ENCODE measurements around the gene TFCP2L1. TPM values are rescaled to one million over a fixed set of nuclear protein-coding genes. Genes with fewer than 3 reads are reported as not detected.

The TFCP2L1 gene
- total RNA-seq, 1 experiment from 2014 or later, result 18.4 TPM

GRCh38 chr2:121187982-121188411, 97.0 kb downstream of the TFCP2L1 start:
- H3K4me1 Mint-ChIP-seq (ENCODE audit: low read depth, unreplicated experiment), result no peaks in the 10 kb centered on the region
- no TSS peak for BruUV-seq (replicated peaks)
- DNase-seq, result no peak
- no peak overlapping the region for H3K27ac Mint-ChIP-seq (ENCODE audit: unreplicated experiment)
- Histone ChIP-seq H3K4me3 (ENCODE audit: low read depth, low read length) (no peak overlapping the region), H3K27me3 (replicated peaks; ENCODE audit: control insufficient read depth, insufficient read depth, low read length) (no peaks in the 10 kb centered on the region), H3K36me3 (ENCODE audit: control insufficient read depth, insufficient read depth, low read length) (no peaks in the 10 kb centered on the region), H3K4me1 (no peaks in the 10 kb centered on the region), H3K9me3 (no peaks in the 10 kb centered on the region)
- H3K4me3 Mint-ChIP-seq (ENCODE audit: unreplicated experiment), result no peak overlapping the region
- no peaks in the 10 kb centered on the region for H3K9me3 Mint-ChIP-seq (ENCODE audit: unreplicated experiment)
- H3K36me3 Mint-ChIP-seq (ENCODE audit: insufficient read depth, unreplicated experiment), result no peaks in the 10 kb centered on the region
- intact Hi-C loops (cut with micrococcal nuclease; ENCODE audit: unreplicated experiment), result loop anchor here (10.0 kb wide), 1 partner anchor 167 kb away; no protein-coding TSS in a partner anchor
- CTCF ChIA-PET, result no interaction called here
- no peak for TF ChIP-seq CTCF (IDR thresholded peaks at IDR 0.05; ENCODE audit: insufficient read depth in 1 of 2, low read depth in 1 of 2, low read length in 1 of 2, severe bottlenecking in 1 of 2, unreplicated experiment in 1 of 2)
- no peaks in the 10 kb centered on the region for H3K27me3 Mint-ChIP-seq (ENCODE audit: insufficient read depth, unreplicated experiment)
- POLR2A ChIA-PET, result no interaction called here

- no peak overlapping the region for H3K4me3 Mint-ChIP-seq (ENCODE audit: unreplicated experiment)
- ChIA-PET POLR2A (no interaction called here), CTCF (no interaction called here)
- intact Hi-C loops (cut with micrococcal nuclease; ENCODE audit: unreplicated experiment), result loop anchor here (10.0 kb wide), 1 partner anchor 167 kb away; no protein-coding TSS in a partner anchor
- no peak for DNase-seq
- no TSS peak for BruUV-seq (replicated peaks)
- no peaks in the 10 kb centered on the region for H3K4me1 Mint-ChIP-seq (ENCODE audit: low read depth, unreplicated experiment)
- H3K27ac Mint-ChIP-seq (ENCODE audit: unreplicated experiment), result no peak overlapping the region
- Histone ChIP-seq H3K27me3 (replicated peaks; ENCODE audit: control insufficient read depth, insufficient read depth, low read length) (no peaks in the 10 kb centered on the region), H3K4me3 (ENCODE audit: low read depth, low read length) (no peak overlapping the region), H3K4me1 (no peaks in the 10 kb centered on the region), H3K36me3 (ENCODE audit: control insufficient read depth, insufficient read depth, low read length) (no peaks in the 10 kb centered on the region), H3K9me3 (no peaks in the 10 kb centered on the region)
- H3K36me3 Mint-ChIP-seq (ENCODE audit: insufficient read depth, unreplicated experiment), result no peaks in the 10 kb centered on the region
- TF ChIP-seq CTCF (IDR thresholded peaks at IDR 0.05; ENCODE audit: insufficient read depth in 1 of 2, low read depth in 1 of 2, low read length in 1 of 2, severe bottlenecking in 1 of 2, unreplicated experiment in 1 of 2), result no peak
- H3K9me3 Mint-ChIP-seq (ENCODE audit: unreplicated experiment), result no peaks in the 10 kb centered on the region
- H3K27me3 Mint-ChIP-seq (ENCODE audit: insufficient read depth, unreplicated experiment), result no peaks in the 10 kb centered on the region
Measured at GRCh38 chr2:121187351-121187981, 97.5 kb downstream of the TFCP2L1 start.

GRCh38 chr2:121186261-121186660, 98.7 kb downstream of the TFCP2L1 start:
- ChIA-PET POLR2A (no interaction called here), CTCF (no interaction called here)
- intact Hi-C loops (cut with micrococcal nuclease; ENCODE audit: unreplicated experiment), result loop anchor here (10.0 kb wide), 1 partner anchor 169 kb away; no protein-coding TSS in a partner anchor
- DNase-seq, result no peak
- Histone ChIP-seq H3K4me1 (no peaks in the 10 kb centered on the region), H3K4me3 (ENCODE audit: low read depth, low read length) (no peak overlapping the region), H3K9me3 (no peaks in the 10 kb centered on the region), H3K36me3 (ENCODE audit: control insufficient read depth, insufficient read depth, low read length) (no peaks in the 10 kb centered on the region), H3K27me3 (replicated peaks; ENCODE audit: control insufficient read depth, insufficient read depth, low read length) (no peaks in the 10 kb centered on the region)
- no peaks in the 10 kb centered on the region for H3K9me3 Mint-ChIP-seq (ENCODE audit: unreplicated experiment)
- H3K36me3 Mint-ChIP-seq (ENCODE audit: insufficient read depth, unreplicated experiment), result no peaks in the 10 kb centered on the region
- TF ChIP-seq CTCF (IDR thresholded peaks at IDR 0.05; ENCODE audit: insufficient read depth in 1 of 2, low read depth in 1 of 2, low read length in 1 of 2, severe bottlenecking in 1 of 2, unreplicated experiment in 1 of 2), result no peak
- H3K4me3 Mint-ChIP-seq (ENCODE audit: unreplicated experiment), result no peak overlapping the region
- no peaks in the 10 kb centered on the region for H3K27me3 Mint-ChIP-seq (ENCODE audit: insufficient read depth, unreplicated experiment)
- no peak overlapping the region for H3K27ac Mint-ChIP-seq (ENCODE audit: unreplicated experiment)
- BruUV-seq (replicated peaks), result no TSS peak
- no peaks in the 10 kb centered on the region for H3K4me1 Mint-ChIP-seq (ENCODE audit: low read depth, unreplicated experiment)

All from Caco-2 (cell line).